Endodermal cell (in vitro differentiated cells): ENCODE data around the gene OR6C70. TPM values are rescaled to one million over a fixed set of nuclear protein-coding genes. Genes with fewer than 3 reads are reported as not detected.
A peak's percentile ranks its signal among the peaks of the same experiment; 100 is the strongest.

Source experiments
- DNase-seq: peaks from one replicate; pipeline ENCODE4 v3.0.0-alpha.2; 2017
- H3K27ac ChIP-seq: 2 replicates; pipeline ENCODE4 v1.5.1; 2013; ENCODE audit warnings: mild to moderate bottlenecking, low read depth, low read length, moderate library complexity
- H3K27me3 ChIP-seq: 2 replicates; pipeline ENCODE4 v1.6.1; 2013; ENCODE audit warnings: mild to moderate bottlenecking, low read length, moderate library complexity; ENCODE audit not compliant: insufficient read depth, control insufficient read depth, poor library complexity, severe bottlenecking
- H3K36me3 ChIP-seq: 2 replicates; pipeline ENCODE4 v1.7.0; 2013; ENCODE audit warnings: mild to moderate bottlenecking, low read length, moderate library complexity; ENCODE audit not compliant: control insufficient read depth, insufficient read depth
- H3K4me1 ChIP-seq: one replicate; pipeline ENCODE4 v1.7.0; 2013; ENCODE audit warnings: low read length; ENCODE audit not compliant: control insufficient read depth, insufficient read depth
- H3K4me3 ChIP-seq: 2 replicates; pipeline ENCODE4 v1.5.1; 2013; ENCODE audit warnings: mild to moderate bottlenecking, low read length, moderate library complexity
- H3K9ac ChIP-seq: 2 replicates; pipeline ENCODE4 v1.6.1; 2013; ENCODE audit warnings: mild to moderate bottlenecking, low read length, moderate library complexity; ENCODE audit not compliant: poor library complexity, severe bottlenecking; ENCODE audit errors: extremely low read depth
- H3K9me3 ChIP-seq: 2 replicates; pipeline ENCODE4 v1.6.1; 2013; ENCODE audit warnings: mild to moderate bottlenecking, low read length, moderate library complexity; ENCODE audit not compliant: control insufficient read depth
- H3K27ac Mint-ChIP-seq: 2 replicates; pipeline ENCODE4 v1.8.0; 2020; ENCODE audit warnings: mixed read lengths
- H3K27me3 Mint-ChIP-seq: 2 replicates; pipeline ENCODE4 v1.8.0; 2021; ENCODE audit warnings: mild to moderate bottlenecking, mixed read lengths; ENCODE audit not compliant: insufficient read depth
- H3K36me3 Mint-ChIP-seq: 2 replicates; pipeline ENCODE4 v1.8.0; 2020; ENCODE audit warnings: low read depth, mixed read lengths
- H3K4me1 Mint-ChIP-seq: 2 replicates; pipeline ENCODE4 v1.8.0; 2020; ENCODE audit warnings: mixed read lengths
- H3K4me3 Mint-ChIP-seq: 2 replicates; pipeline ENCODE4 v1.8.0; 2020; ENCODE audit warnings: mild to moderate bottlenecking, moderate library complexity, mixed read lengths
- H3K9me3 Mint-ChIP-seq: 2 replicates; pipeline ENCODE4 v1.8.0; 2020; ENCODE audit warnings: mild to moderate bottlenecking, mixed read lengths
- WGBS, 2 experiments: methylation state at CpG; one replicate each; pipeline versions ENCODE4 v1.1.5 to v1.1.7; 2013; ENCODE audit warnings: missing lambda C conversion rate in 2 of 2, mixed read lengths in 1 of 2; ENCODE audit not compliant: insufficient coverage in 1 of 2, insufficient read length in 1 of 2; 5-methylcytosine and 5-hydroxymethylcytosine counted together
- total RNA-seq, 2 donors: library from RNA; stranded (reverse); fragmentation: NEBNext Ultra II Directional in 1 of 2; extraction: Animal tissue kit (Norgen Biotek cat#: 25700) in 1 of 2; gene quantifications; 2 replicates in 1 of 2; 3 replicates in 1 of 2; pipeline ENCODE4 v1.2.1, GENCODE V29; 2021
- TF ChIP-seq, protein P1 (sequence below): fragments of 200-600 bp; sonication (generic); conservative IDR thresholded peaks from 2 replicates; pipeline ENCODE4 v1.5.0; 2021; ENCODE audit warnings: antibody characterized with exemption, mild to moderate bottlenecking

The OR6C70 gene
- total RNA-seq, 2 donors from 2014 or later, result not detected

DNA sequence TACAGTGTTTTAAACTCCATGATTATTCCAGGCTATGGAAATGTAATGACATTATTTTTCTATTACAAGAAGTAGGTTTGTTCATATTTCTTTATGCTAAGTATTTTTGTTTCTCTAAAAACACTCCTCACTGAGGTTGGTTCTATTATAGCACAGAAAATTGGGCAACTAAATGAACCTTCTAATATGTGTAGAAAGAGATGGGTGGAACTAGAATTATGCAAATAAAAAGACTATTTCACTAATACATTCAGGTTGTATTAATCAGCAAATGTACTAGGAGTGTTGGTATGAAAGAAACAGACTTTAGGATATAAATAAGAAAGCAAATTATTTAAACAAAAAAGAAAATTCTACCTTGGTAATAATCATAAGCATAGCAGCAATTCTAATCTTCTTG, 21.1 kb downstream of the OR6C70 start:
- Histone ChIP-seq H3K27me3 (no peaks in the 10 kb centered on the region), H3K4me3 (no peak overlapping the region), H3K4me1 (no peaks in the 10 kb centered on the region), H3K36me3 (no peaks in the 10 kb centered on the region), H3K9ac (no peak overlapping the region), H3K27ac (no peak overlapping the region), H3K9me3 (no peaks in the 10 kb centered on the region)
- TF ChIP-seq, protein P1, sequence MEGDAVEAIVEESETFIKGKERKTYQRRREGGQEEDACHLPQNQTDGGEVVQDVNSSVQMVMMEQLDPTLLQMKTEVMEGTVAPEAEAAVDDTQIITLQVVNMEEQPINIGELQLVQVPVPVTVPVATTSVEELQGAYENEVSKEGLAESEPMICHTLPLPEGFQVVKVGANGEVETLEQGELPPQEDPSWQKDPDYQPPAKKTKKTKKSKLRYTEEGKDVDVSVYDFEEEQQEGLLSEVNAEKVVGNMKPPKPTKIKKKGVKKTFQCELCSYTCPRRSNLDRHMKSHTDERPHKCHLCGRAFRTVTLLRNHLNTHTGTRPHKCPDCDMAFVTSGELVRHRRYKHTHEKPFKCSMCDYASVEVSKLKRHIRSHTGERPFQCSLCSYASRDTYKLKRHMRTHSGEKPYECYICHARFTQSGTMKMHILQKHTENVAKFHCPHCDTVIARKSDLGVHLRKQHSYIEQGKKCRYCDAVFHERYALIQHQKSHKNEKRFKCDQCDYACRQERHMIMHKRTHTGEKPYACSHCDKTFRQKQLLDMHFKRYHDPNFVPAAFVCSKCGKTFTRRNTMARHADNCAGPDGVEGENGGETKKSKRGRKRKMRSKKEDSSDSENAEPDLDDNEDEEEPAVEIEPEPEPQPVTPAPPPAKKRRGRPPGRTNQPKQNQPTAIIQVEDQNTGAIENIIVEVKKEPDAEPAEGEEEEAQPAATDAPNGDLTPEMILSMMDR, result no peak
- no peak for DNase-seq
- no peaks in the 10 kb centered on the region for H3K27me3 Mint-ChIP-seq
- no peaks in the 10 kb centered on the region for H3K36me3 Mint-ChIP-seq
- H3K4me3 Mint-ChIP-seq, result no peak overlapping the region
- H3K9me3 Mint-ChIP-seq, result no peaks in the 10 kb centered on the region
- H3K27ac Mint-ChIP-seq, result no peak overlapping the region
- H3K4me1 Mint-ChIP-seq, result no peaks in the 10 kb centered on the region

DNA sequence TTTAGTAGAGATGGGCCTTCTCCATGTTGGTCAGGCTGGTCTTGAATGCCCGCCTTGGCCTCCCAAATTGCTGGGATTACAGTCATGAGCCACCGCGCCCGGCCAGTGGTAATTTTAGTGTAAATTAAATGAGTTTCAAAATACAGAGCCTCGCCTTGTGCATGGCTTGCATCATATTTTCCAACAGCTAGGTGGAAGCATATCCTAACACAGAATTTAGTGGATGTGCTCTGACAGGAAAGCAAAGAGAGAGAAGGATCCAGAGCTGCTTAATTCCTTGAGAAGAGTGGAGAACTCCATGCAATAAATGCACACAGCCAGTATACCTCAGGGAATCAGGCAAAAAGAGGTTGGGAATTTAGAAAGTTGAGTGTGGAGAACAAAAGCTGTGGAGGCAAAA, 23.6 kb downstream of the OR6C70 start:
- no peak overlapping the region for H3K9ac ChIP-seq
- no peaks in the 10 kb centered on the region for H3K27me3 ChIP-seq
- H3K9me3 Mint-ChIP-seq, result peaks cover 13% of the 10 kb centered on the region
- 70 to 97% methylated on average over 4 to 5 of the region's 5 CpGs for WGBS, 2 experiments
- H3K4me1 Mint-ChIP-seq, result no peaks in the 10 kb centered on the region
- H3K4me3 ChIP-seq, result no peak overlapping the region
- no peaks in the 10 kb centered on the region for H3K36me3 ChIP-seq
- H3K9me3 ChIP-seq, result peaks cover 13% of the 10 kb centered on the region
- H3K4me3 Mint-ChIP-seq, result no peak overlapping the region
- DNase-seq, result no peak
- H3K4me1 ChIP-seq, result no peaks in the 10 kb centered on the region
- H3K27me3 Mint-ChIP-seq, result no peaks in the 10 kb centered on the region
- TF ChIP-seq, protein P1, result peak; percentile 41
- H3K36me3 Mint-ChIP-seq, result no peaks in the 10 kb centered on the region
- no peak overlapping the region for H3K27ac Mint-ChIP-seq
- no peak overlapping the region for H3K27ac ChIP-seq

DNA sequence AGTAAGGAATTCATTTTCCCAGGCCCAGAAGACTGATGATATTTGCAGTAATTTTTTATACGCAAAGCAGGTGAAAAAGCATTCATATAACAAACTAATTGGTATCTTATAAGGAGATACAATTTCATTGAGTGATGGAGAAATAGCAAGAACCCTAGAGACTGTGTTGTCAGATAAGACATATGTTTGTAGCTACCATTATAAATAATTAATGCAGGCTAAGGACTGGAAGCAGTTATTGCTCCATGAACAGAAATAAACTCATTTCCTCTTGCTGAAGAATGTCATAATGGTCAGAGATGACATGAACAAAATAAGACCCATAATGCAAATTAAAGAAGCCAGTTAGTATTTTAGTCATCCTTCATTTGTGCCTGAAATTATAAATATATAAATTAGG, 24.6 kb downstream of the OR6C70 start:
- H3K36me3 Mint-ChIP-seq, result no peaks in the 10 kb centered on the region
- H3K27me3 ChIP-seq, result no peaks in the 10 kb centered on the region
- no peak overlapping the region for H3K27ac ChIP-seq
- H3K36me3 ChIP-seq, result no peaks in the 10 kb centered on the region
- H3K4me1 ChIP-seq, result no peaks in the 10 kb centered on the region
- TF ChIP-seq, protein P1, result no peak
- peaks cover 23% of the 10 kb centered on the region for H3K9me3 ChIP-seq
- H3K27me3 Mint-ChIP-seq, result no peaks in the 10 kb centered on the region
- no peaks in the 10 kb centered on the region for H3K4me1 Mint-ChIP-seq
- no peak overlapping the region for H3K9ac ChIP-seq
- 100% methylated on average over 1 of the region's 1 CpG; no CpG with 5 or more reads in 1 of the 2 experiments for WGBS, 2 experiments
- no peak overlapping the region for H3K4me3 ChIP-seq
- H3K9me3 Mint-ChIP-seq, result peaks cover 23% of the 10 kb centered on the region
- DNase-seq, result no peak
- H3K27ac Mint-ChIP-seq, result no peak overlapping the region
- no peak overlapping the region for H3K4me3 Mint-ChIP-seq
